B cell (primary cell): ENCODE results near the gene NPPA. TPM values are rescaled to one million over a fixed set of nuclear protein-coding genes. Genes with fewer than 3 reads are reported as not detected.

Experiments used
- ATAC-seq: fragments of 200-7000 bp; cut with Tn5 transposase; one replicate; pipeline ENCODE4 v1.10.0; 2021; ENCODE audit warnings: low read depth, mild to moderate bottlenecking, moderate number of reproducible peaks, moderate library complexity
- CTCF ChIA-PET: fragments of 350-600 bp; sonication (Branson Sonifier 250); formaldehyde crosslinking; loops from one replicate; lab custom pipeline; 2021; ENCODE audit warnings: antibody characterized with exemption, inconsistent platforms; lab: Charles Lee
- POLR2A ChIA-PET: fragments of 350-600 bp; sonication (Branson Sonifier 250); formaldehyde crosslinking; loops from one replicate; lab custom pipeline; 2021; ENCODE audit warnings: antibody characterized with exemption; lab: Charles Lee
- DNase-seq: peaks from one replicate; pipeline ENCODE4 v3.0.0; 2013
- H2AFZ ChIP-seq: 2 replicates; pipeline ENCODE4 v1.6.1; 2012; ENCODE audit warnings: mild to moderate bottlenecking, low read depth, low read length; ENCODE audit not compliant: insufficient read depth, poor library complexity, severe bottlenecking
- H3K27ac ChIP-seq, 2 donors: 1 replicate in 1 of 2; 2 replicates in 1 of 2; pipeline ENCODE4 v1.5.1; 2012 to 2013; ENCODE audit warnings: low read length in 2 of 2, mild to moderate bottlenecking in 2 of 2, moderate library complexity in 1 of 2
- H3K27me3 ChIP-seq, 4 experiments: fragments of 200-600 bp in 1 of 4; sonication (generic) in 1 of 4; replicated peaks in 1 of 4; 1 replicate in 2 of 4; 2 replicates in 2 of 4; pipeline versions ENCODE4 v1.6.1 to v1.7.0; 2013 to 2016; ENCODE audit warnings: low read length in 3 of 4, mild to moderate bottlenecking in 2 of 4, mixed read lengths in 1 of 4, moderate library complexity in 1 of 4; ENCODE audit not compliant: insufficient read depth in 4 of 4, control insufficient read depth in 3 of 4; ENCODE audit errors: control extremely low read depth in 1 of 4
- H3K36me3 ChIP-seq, 2 experiments: replicated peaks in 1 of 2; 1 replicate in 1 of 2; 2 replicates in 1 of 2; pipeline versions ENCODE4 v1.6.1 to v1.7.1; 2013; ENCODE audit warnings: low read length in 1 of 2; ENCODE audit not compliant: insufficient read depth in 2 of 2, control insufficient read depth in 1 of 2; ENCODE audit errors: control extremely low read depth in 1 of 2, extremely low read depth in 1 of 2
- H3K4me1 ChIP-seq, 2 donors: fragments of 200-600 bp in 1 of 2; sonication (generic) in 1 of 2; 1 replicate in 1 of 2; 2 replicates in 1 of 2; pipeline versions ENCODE4 v1.5.1 to v1.6.1; 2013 to 2017; ENCODE audit warnings: low read length in 2 of 2; ENCODE audit not compliant: control insufficient read depth in 2 of 2, insufficient read depth in 2 of 2
- H3K4me2 ChIP-seq: replicated peaks from 2 replicates; pipeline ENCODE3; 2012; ENCODE audit warnings: mild to moderate bottlenecking, low read depth, low read length; ENCODE audit not compliant: poor library complexity, severe bottlenecking
- H3K4me3 ChIP-seq, 5 experiments: fragments of 200-600 bp in 1 of 5; sonication (generic) in 1 of 5; 1 replicate in 3 of 5; 2 replicates in 2 of 5; pipeline versions ENCODE4 v1.5.1 to v1.7.0; 2011 to 2016; ENCODE audit warnings: low read length in 4 of 5, mild to moderate bottlenecking in 4 of 5, low read depth in 2 of 5, control low read depth in 1 of 5, moderate library complexity in 1 of 5; ENCODE audit not compliant: insufficient read depth in 1 of 5; ENCODE audit errors: control extremely low read depth in 1 of 5, extremely low read depth in 1 of 5
- H3K79me2 ChIP-seq: fragments of 200-600 bp; sonication (generic); one replicate; pipeline ENCODE4 v1.6.0; 2016; ENCODE audit warnings: low read length; ENCODE audit not compliant: control insufficient read depth, insufficient read depth
- H3K9ac ChIP-seq: fragments of 200-600 bp; sonication (generic); 2 replicates; pipeline ENCODE4 v1.6.1; 2017; ENCODE audit warnings: mild to moderate bottlenecking, low read length, moderate library complexity
- H3K9me3 ChIP-seq, 3 donors: one replicate each; pipeline versions ENCODE4 v1.6.1 to v1.7.1; 2013; ENCODE audit warnings: low read length in 2 of 3; ENCODE audit not compliant: control insufficient read depth in 2 of 3, insufficient read depth in 1 of 3; ENCODE audit errors: control extremely low read depth in 1 of 3
- H4K20me1 ChIP-seq: 2 replicates; pipeline ENCODE4 v1.6.0; 2012; ENCODE audit warnings: mild to moderate bottlenecking, low read length; ENCODE audit not compliant: insufficient read depth, control insufficient read depth, poor library complexity, severe bottlenecking
- H3K27ac Mint-ChIP-seq: one replicate; pipeline ENCODE4 v1.8.0; 2021; ENCODE audit warnings: mixed read lengths
- H3K27me3 Mint-ChIP-seq: one replicate; pipeline ENCODE4 v1.8.0; 2021; ENCODE audit warnings: mixed read lengths
- H3K4me1 Mint-ChIP-seq: one replicate; pipeline ENCODE4 v1.8.0; 2021; ENCODE audit warnings: mixed read lengths
- H3K4me3 Mint-ChIP-seq: one replicate; pipeline ENCODE4 v1.8.0; 2021; ENCODE audit warnings: mixed read lengths
- H3K9me3 Mint-ChIP-seq: one replicate; pipeline ENCODE4 v1.8.0; 2022; ENCODE audit warnings: mixed read lengths; ENCODE audit not compliant: insufficient read depth
- EZH2 ChIP-seq: IDR thresholded peaks from 2 replicates; pipeline ENCODE4 v1.6.1; 2012; ENCODE audit warnings: borderline replicate concordance, low read depth, mild to moderate bottlenecking, moderate library complexity, low read length; ENCODE audit not compliant: insufficient read depth, poor library complexity, severe bottlenecking
- WGBS: methylation state at CpG from one replicate; pipeline ENCODE4 v1.1.5; 2013; ENCODE audit warnings: missing lambda C conversion rate; ENCODE audit not compliant: insufficient coverage; 5-methylcytosine and 5-hydroxymethylcytosine counted together
- intact Hi-C: fragments of 100-400 bp; cut with micrococcal nuclease; formaldehyde crosslinking; loops from one replicate; pipeline ENCODE4 v1.10.0; 2022
- polyA plus RNA-seq: library from polyadenylated mRNA; depleted of rRNA; stranded (reverse); fragments of >200 nt; gene quantifications from 2 replicates; pipeline ENCODE4 v1.2.3, GENCODE V29; 2012
- total RNA-seq, 2 donors: library from RNA; stranded (reverse); fragments of 120-200 nt in 1 of 2; gene quantifications; 1 replicate in 1 of 2; 2 replicates in 1 of 2; pipeline versions ENCODE4 v1.2.3 to v1.2.4, GENCODE V29; 2013 to 2022
- TF ChIP-seq, protein P1 (sequence below): fragments of 200-600 bp; IDR thresholded peaks from one replicate; pipeline ENCODE4 v1.8.0; 2022; ENCODE audit warnings: antibody characterized with exemption, mild to moderate bottlenecking

The NPPA gene
- total and polyA plus RNA-seq, 2 donors (not counting 1 experiment from before 2014, with no cell fraction given) = not detected

DNA sequence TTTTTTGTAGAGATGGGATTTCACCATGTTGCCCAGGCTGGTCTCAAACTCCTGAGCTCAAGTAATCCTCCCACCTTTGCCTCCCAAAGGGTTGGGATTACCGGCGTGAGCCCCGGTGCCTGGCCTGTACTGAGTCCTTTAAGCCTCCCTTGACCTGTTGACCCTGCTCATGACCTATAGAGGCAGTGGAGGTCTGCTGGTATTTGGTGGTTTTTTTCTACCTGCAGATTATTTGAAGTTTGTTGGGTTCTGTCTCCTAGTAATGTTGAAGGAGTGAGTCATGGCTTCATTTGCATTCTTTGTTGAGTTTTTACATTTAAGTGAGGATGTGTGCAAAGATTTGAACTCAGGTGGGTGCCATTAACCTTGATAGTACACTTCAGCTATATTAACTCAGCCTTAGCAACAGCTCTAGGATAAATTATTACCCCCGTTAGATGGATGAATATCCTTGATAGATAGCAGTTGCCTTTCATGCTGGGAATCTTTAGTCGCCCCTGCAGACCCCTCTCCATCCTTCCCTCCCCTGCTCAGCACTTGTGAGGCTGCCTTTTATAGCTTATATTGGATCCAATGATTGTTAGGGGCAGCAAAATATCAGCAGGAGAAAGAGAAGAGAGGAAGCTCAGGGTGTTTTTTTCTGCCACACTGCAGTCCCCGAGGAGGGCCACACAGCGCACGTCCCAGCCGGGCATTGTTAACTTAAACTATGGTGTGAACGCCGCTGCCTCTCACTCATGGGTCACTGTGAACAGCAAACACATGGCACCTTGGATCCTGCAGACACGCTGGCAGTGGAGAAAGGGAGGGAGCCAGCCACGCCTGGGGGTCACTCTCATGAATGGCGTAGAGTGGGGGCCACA is 26.0 kb upstream of the NPPA start:
- Histone ChIP-seq H3K27me3 (peaks cover 0 to 16% (median 0%) of the 10 kb centered on the region in 4 experiments), H3K9me3 (no peaks in the 10 kb centered on the region), H3K9ac (no peak overlapping the region), H4K20me1 (no peaks in the 10 kb centered on the region), H3K4me3 (no peak overlapping the region), H3K27ac (no peak overlapping the region), H3K4me1 (no peaks in the 10 kb centered on the region), H3K4me2 (no peak overlapping the region), H3K79me2 (no peaks in the 10 kb centered on the region), H2AFZ (no peak overlapping the region), H3K36me3 (no peaks in the 10 kb centered on the region)
- Mint-ChIP-seq H3K27ac (no peak overlapping the region), H3K27me3 (peaks cover 18% of the 10 kb centered on the region), H3K9me3 (no peaks in the 10 kb centered on the region), H3K4me3 (no peak overlapping the region), H3K4me1 (no peaks in the 10 kb centered on the region)
- ATAC-seq (no peak), DNase-seq (no peak)
- 90% methylated on average over 12 of the region's 14 CpGs for WGBS
- TF ChIP-seq, protein P1, sequence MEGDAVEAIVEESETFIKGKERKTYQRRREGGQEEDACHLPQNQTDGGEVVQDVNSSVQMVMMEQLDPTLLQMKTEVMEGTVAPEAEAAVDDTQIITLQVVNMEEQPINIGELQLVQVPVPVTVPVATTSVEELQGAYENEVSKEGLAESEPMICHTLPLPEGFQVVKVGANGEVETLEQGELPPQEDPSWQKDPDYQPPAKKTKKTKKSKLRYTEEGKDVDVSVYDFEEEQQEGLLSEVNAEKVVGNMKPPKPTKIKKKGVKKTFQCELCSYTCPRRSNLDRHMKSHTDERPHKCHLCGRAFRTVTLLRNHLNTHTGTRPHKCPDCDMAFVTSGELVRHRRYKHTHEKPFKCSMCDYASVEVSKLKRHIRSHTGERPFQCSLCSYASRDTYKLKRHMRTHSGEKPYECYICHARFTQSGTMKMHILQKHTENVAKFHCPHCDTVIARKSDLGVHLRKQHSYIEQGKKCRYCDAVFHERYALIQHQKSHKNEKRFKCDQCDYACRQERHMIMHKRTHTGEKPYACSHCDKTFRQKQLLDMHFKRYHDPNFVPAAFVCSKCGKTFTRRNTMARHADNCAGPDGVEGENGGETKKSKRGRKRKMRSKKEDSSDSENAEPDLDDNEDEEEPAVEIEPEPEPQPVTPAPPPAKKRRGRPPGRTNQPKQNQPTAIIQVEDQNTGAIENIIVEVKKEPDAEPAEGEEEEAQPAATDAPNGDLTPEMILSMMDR = no peak
- TF ChIP-seq EZH2 = no peak
- intact Hi-C loops = no loop called here
- ChIA-PET POLR2A (no interaction called here), CTCF (interaction anchor here (1.3 kb wide), 1 partner anchor 19 kb away, joined by 5 read pairs; no protein-coding TSS in a partner anchor)

DNA sequence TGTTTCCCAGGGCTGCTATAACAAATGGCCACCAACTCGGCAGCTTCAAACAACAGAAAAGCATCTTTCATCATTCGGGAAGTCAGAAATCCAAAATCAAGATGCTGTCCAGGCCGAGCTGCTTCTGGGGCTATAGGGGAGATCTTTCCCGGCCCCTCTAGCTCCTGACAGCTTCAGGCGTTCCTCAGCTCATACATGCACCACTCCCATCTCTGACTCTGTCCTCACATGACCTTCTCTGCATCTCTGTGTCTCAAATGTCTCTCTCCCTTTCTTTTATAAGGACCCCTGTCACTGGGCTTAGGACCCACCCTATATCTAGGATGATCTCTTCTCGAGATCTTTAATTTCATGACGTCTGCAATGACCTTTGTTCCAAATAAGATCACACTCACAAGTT is 25.0 kb upstream of the NPPA start:
- Mint-ChIP-seq H3K4me3 (no peak overlapping the region), H3K9me3 (no peaks in the 10 kb centered on the region), H3K4me1 (no peaks in the 10 kb centered on the region), H3K27me3 (peaks cover 18% of the 10 kb centered on the region), H3K27ac (no peak overlapping the region)
- POLR2A ChIA-PET = no interaction called here
- Histone ChIP-seq H3K9ac (no peak overlapping the region), H3K9me3 (no peaks in the 10 kb centered on the region), H4K20me1 (no peaks in the 10 kb centered on the region), H3K79me2 (no peaks in the 10 kb centered on the region), H3K4me1 (no peaks in the 10 kb centered on the region), H3K4me2 (no peak overlapping the region), H2AFZ (no peak overlapping the region), H3K27ac (no peak overlapping the region), H3K36me3 (no peaks in the 10 kb centered on the region), H3K4me3 (no peak overlapping the region), H3K27me3 (peaks cover 0 to 16% (median 0%) of the 10 kb centered on the region in 4 experiments)
- WGBS = 47% methylated on average over 4 of the region's 7 CpGs
- DNase-seq (no peak), ATAC-seq (no peak)
- intact Hi-C loops = no loop called here
- CTCF ChIA-PET = interaction anchor here (1.2 to 1.3 kb wide), 2 partner anchors 11 to 18 kb away, joined by 3 to 5 read pairs; no protein-coding TSS in a partner anchor
- TF ChIP-seq, protein P1 = no peak
- TF ChIP-seq EZH2 = no peak
